Epithelial cell of esophagus (primary cell): ENCODE data around the gene GRIK1.

Experiments
- DNase-seq: peaks from one replicate; pipeline ENCODE4 v3.0.0; 2010; ENCODE audit warnings: low read depth
- H3K4me3 ChIP-seq: 2 replicates; pipeline ENCODE4 v1.5.1; 2011; ENCODE audit warnings: mild to moderate bottlenecking, low read length, control low read depth
- CTCF ChIP-seq: IDR thresholded peaks from 2 replicates; pipeline ENCODE4 v1.5.1; 2011; ENCODE audit warnings: low read depth, mild to moderate bottlenecking, low read length, control low read depth, inconsistent platforms; ENCODE audit not compliant: insufficient read depth; ENCODE audit errors: missing control alignments

Gene GRIK1

GRCh38 chr21:29649406-29649814, 290.4 kb downstream of the GRIK1 start:
- H3K4me3 ChIP-seq, result no peak overlapping the region
- TF ChIP-seq CTCF, result no peak
- DNase-seq, result no peak

GRCh38 chr21:29648710-29649240, 291.0 kb downstream of the GRIK1 start:
- H3K4me3 ChIP-seq, result no peak overlapping the region
- no peak for TF ChIP-seq CTCF
- no peak for DNase-seq

- H3K4me3 ChIP-seq, result no peak overlapping the region
- no peak for TF ChIP-seq CTCF
- DNase-seq, result no peak
These were observed 292.4 kb downstream of the GRIK1 start for GRCh38 chr21:29647353-29647781.

- TF ChIP-seq CTCF, result no peak
- no peak for DNase-seq
- H3K4me3 ChIP-seq, result no peak overlapping the region
These were observed 293.9 kb downstream of the GRIK1 start for GRCh38 chr21:29645666-29646553.

- no peak for DNase-seq
- no peak overlapping the region for H3K4me3 ChIP-seq
- TF ChIP-seq CTCF, result no peak
These were observed 296.5 kb downstream of the GRIK1 start for GRCh38 chr21:29643289-29643688.

GRCh38 chr21:29642551-29643245, 297.1 kb downstream of the GRIK1 start:
- no peak for TF ChIP-seq CTCF
- H3K4me3 ChIP-seq, result no peak overlapping the region
- no peak for DNase-seq
